Measurements from ENCODE around the gene NDUFA9.

DNA sequence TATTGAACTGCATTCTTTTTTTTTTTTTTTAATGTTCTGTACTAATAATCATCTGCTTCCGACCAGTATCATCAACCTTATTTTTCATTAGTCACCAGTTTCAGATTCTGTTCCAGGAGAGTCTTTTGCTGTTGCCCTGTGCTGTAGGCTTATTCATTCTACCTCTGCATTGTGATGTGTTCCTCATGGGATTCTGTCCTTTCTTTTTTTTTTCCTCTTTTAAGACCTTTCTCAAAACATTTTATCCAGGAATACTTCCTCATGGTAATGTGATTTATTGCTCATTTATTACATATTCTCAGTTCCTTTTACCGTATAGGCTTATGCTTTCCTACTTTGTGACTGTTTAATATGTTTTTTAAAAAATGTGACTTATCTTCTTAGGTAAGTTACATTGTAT, 4.8 kb downstream of the NDUFA9 start:
- TF ChIP-seq JUN (IDR thresholded peaks at IDR 0.05) = no peak
- TF ChIP-seq RNF2 (IDR thresholded peaks at IDR 0.05; ENCODE audit: borderline replicate concordance, low read depth) = no peak
- no peak for TF ChIP-seq CTCF (IDR thresholded peaks at IDR 0.05)
- TF ChIP-seq GATA3 (IDR thresholded peaks at IDR 0.05; ENCODE audit: borderline replicate concordance) = no peak
- TF ChIP-seq RFX5 (IDR thresholded peaks at IDR 0.05) = no peak
